ENCODE data around the gene SCOC. TPM values are rescaled to one million over a fixed set of nuclear protein-coding genes. Genes with fewer than 3 reads are reported as not detected.

The SCOC gene
- total and polyA plus RNA-seq, 2 of the 13 experiments (the other 11 are each of a cell fraction or from before 2014, with no cell fraction given): 43.8 to 65.2 TPM

DNA sequence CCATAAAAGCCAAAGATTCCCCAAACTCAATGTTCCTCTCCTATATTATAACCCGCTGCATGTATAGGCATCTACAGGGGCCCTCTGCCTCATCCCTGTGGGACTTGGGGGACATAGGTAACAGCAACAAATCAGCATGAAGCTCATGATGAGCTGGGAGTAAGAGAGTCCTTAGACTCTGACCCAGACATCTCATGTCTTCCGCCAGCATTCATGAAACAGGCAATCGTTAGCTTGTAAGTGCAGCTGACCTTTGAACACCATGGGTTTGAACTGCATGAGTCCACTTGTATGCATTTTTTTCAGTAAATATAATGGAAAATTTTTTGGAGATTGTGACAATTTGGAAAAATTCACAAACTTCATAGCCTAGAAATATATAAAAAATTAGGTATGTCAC lies 10.4 kb upstream of the SCOC start (continued):
- TF ChIP-seq ZNF276 (CRISPR knock-in tag; IDR thresholded peaks at IDR 0.05; ENCODE audit: low read depth) (no peak), PAF1 (CRISPR knock-in tag; IDR thresholded peaks at IDR 0.05) (no peak), IKZF1 (IDR thresholded peaks at IDR 0.05) (no peak), KDM1A (CRISPR knock-in tag; IDR thresholded peaks at IDR 0.05) (no peak), BHLHE40 (IDR thresholded peaks at IDR 0.05; ENCODE audit: low read length) (no peak), ZNF24 (IDR thresholded peaks at IDR 0.05) (no peak), ZNF326 (CRISPR knock-in tag; IDR thresholded peaks at IDR 0.05; ENCODE audit: borderline replicate concordance) (no peak), ZKSCAN8 (CRISPR knock-in tag; IDR thresholded peaks at IDR 0.05; ENCODE audit: borderline replicate concordance) (no peak), GATAD1 (CRISPR knock-in tag; IDR thresholded peaks at IDR 0.05) (no peak), ZNF562 (CRISPR knock-in tag; IDR thresholded peaks at IDR 0.05; ENCODE audit: borderline replicate concordance) (no peak), ATF7-NPFF (CRISPR knock-in tag; IDR thresholded peaks at IDR 0.05; ENCODE audit: low read depth) (no peak), FOXK1 (CRISPR knock-in tag; IDR thresholded peaks at IDR 0.05; ENCODE audit: borderline replicate concordance, low read depth) (no peak), HMGA1 (CRISPR knock-in tag; conservative IDR thresholded peaks at IDR 0.05) (no peak), MAZ (IDR thresholded peaks at IDR 0.05; ENCODE audit: borderline replicate concordance, low read depth, low read length) (no peak), MAZ (CRISPR knock-in tag; IDR thresholded peaks at IDR 0.05; ENCODE audit: low read depth) (no peak), PLSCR1 (CRISPR knock-in tag; IDR thresholded peaks at IDR 0.05; ENCODE audit: borderline replicate concordance) (no peak), ZNF678 (CRISPR knock-in tag; IDR thresholded peaks at IDR 0.05) (no peak), TEAD2 (CRISPR knock-in tag; IDR thresholded peaks at IDR 0.05) (no peak), ZSCAN22 (CRISPR knock-in tag; IDR thresholded peaks at IDR 0.05) (no peak), EZH2 (conservative IDR thresholded peaks at IDR 0.05; ENCODE audit: low read depth, low read length) (no peak)
- TF ChIP-seq, protein P1, sequence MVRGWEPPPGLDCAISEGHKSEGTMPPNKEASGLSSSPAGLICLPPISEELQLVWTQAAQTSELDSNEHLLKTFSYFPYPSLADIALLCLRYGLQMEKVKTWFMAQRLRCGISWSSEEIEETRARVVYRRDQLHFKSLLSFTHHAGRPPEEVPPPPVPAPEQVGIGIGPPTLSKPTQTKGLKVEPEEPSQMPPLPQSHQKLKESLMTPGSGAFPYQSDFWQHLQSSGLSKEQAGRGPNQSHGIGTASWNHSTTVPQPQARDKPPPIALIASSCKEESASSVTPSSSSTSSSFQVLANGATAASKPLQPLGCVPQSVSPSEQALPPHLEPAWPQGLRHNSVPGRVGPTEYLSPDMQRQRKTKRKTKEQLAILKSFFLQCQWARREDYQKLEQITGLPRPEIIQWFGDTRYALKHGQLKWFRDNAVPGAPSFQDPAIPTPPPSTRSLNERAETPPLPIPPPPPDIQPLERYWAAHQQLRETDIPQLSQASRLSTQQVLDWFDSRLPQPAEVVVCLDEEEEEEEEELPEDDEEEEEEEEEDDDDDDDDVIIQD (CRISPR knock-in tag; IDR thresholded peaks at IDR 0.05; ENCODE audit: low read depth): peak; percentile 80; the same call in 1 of the 2 replicates
- TF ChIP-seq, protein P2, sequence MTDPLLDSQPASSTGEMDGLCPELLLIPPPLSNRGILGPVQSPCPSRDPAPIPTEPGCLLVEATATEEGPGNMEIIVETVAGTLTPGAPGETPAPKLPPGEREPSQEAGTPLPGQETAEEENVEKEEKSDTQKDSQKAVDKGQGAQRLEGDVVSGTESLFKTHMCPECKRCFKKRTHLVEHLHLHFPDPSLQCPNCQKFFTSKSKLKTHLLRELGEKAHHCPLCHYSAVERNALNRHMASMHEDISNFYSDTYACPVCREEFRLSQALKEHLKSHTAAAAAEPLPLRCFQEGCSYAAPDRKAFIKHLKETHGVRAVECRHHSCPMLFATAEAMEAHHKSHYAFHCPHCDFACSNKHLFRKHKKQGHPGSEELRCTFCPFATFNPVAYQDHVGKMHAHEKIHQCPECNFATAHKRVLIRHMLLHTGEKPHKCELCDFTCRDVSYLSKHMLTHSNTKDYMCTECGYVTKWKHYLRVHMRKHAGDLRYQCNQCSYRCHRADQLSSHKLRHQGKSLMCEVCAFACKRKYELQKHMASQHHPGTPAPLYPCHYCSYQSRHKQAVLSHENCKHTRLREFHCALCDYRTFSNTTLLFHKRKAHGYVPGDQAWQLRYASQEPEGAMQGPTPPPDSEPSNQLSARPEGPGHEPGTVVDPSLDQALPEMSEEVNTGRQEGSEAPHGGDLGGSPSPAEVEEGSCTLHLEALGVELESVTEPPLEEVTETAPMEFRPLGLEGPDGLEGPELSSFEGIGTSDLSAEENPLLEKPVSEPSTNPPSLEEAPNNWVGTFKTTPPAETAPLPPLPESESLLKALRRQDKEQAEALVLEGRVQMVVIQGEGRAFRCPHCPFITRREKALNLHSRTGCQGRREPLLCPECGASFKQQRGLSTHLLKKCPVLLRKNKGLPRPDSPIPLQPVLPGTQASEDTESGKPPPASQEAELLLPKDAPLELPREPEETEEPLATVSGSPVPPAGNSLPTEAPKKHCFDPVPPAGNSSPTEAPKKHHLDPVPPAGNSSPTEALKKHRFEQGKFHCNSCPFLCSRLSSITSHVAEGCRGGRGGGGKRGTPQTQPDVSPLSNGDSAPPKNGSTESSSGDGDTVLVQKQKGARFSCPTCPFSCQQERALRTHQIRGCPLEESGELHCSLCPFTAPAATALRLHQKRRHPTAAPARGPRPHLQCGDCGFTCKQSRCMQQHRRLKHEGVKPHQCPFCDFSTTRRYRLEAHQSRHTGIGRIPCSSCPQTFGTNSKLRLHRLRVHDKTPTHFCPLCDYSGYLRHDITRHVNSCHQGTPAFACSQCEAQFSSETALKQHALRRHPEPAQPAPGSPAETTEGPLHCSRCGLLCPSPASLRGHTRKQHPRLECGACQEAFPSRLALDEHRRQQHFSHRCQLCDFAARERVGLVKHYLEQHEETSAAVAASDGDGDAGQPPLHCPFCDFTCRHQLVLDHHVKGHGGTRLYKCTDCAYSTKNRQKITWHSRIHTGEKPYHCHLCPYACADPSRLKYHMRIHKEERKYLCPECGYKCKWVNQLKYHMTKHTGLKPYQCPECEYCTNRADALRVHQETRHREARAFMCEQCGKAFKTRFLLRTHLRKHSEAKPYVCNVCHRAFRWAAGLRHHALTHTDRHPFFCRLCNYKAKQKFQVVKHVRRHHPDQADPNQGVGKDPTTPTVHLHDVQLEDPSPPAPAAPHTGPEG (CRISPR knock-in tag; IDR thresholded peaks at IDR 0.05): no peak
- TF ChIP-seq, protein P3, sequence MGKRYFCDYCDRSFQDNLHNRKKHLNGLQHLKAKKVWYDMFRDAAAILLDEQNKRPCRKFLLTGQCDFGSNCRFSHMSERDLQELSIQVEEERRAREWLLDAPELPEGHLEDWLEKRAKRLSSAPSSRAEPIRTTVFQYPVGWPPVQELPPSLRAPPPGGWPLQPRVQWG (CRISPR knock-in tag; IDR thresholded peaks at IDR 0.05; ENCODE audit: borderline replicate concordance, low read depth): no peak
